ENCODE data around the gene PORCN. TPM values are rescaled to one million over a fixed set of nuclear protein-coding genes. Genes with fewer than 3 reads are reported as not detected.

PORCN gene
- total and polyA plus RNA-seq, 2 of the 4 experiments (the other 2 are of a cell fraction): 4.1 to 10.1 TPM

- POLR2A ChIA-PET (ENCODE audit: unreplicated experiment): no interaction called here
Observed at GRCh38 chrX:48465336-48465933, 43.4 kb upstream of the PORCN start.

More at GRCh38 chrX:48465336-48465933, 43.4 kb upstream of the PORCN start:
- no peak overlapping the region; the same call in 1 of the 2 replicates for H3K56ac ChIP-seq (ENCODE audit: extremely low read depth, insufficient read depth, low read length)
- H2BK15ac ChIP-seq (ENCODE audit: low read depth, low read length): 0 out of 3 replicates have a peak overlapping the region, but pooled peaks have one; percentile 16
- BruUV-seq (replicated peaks): no TSS peak
- H4K20me1 ChIP-seq (ENCODE audit: insufficient read depth, low read length): no peaks in the 10 kb centered on the region
- H2BK120ac ChIP-seq (ENCODE audit: low read depth, low read length): peak overlapping the region; percentile 11; the same call in 1 of the 2 replicates
- CTCF ChIA-PET: no interaction called here
- H2BK20ac ChIP-seq (ENCODE audit: low read depth, low read length): peak overlapping the region; percentile 5; the same call in 1 of the 2 replicates
- DNase-seq (peak; percentile 96), ATAC-seq (ENCODE audit: low read depth) (peak; percentile 77)
- no peaks in the 10 kb centered on the region for H3K36me3 ChIP-seq (ENCODE audit: control insufficient read depth, insufficient read depth, low read length)
- H2AK9ac ChIP-seq (replicated peaks; ENCODE audit: low read depth, low read length, poor library complexity): peak overlapping the region; percentile 74
- TF ChIP-seq MAZ (IDR thresholded peaks at IDR 0.05; ENCODE audit: borderline replicate concordance, low read depth, low read length) (peak; percentile 17; the same call in 1 of the 2 replicates), CEBPB (IDR thresholded peaks at IDR 0.05; ENCODE audit: low read depth, low read length) (no peak), POLR2A (IDR thresholded peaks at IDR 0.05; ENCODE audit: low read depth, low read length) (peak; percentile 57), USF2 (IDR thresholded peaks at IDR 0.05; ENCODE audit: low read depth, low read length) (no peak), ELK1 (IDR thresholded peaks at IDR 0.05; ENCODE audit: borderline replicate concordance, low read depth, low read length) (no peak), MXI1 (IDR thresholded peaks at IDR 0.05; ENCODE audit: borderline replicate concordance, low read depth, low read length) (no peak; the same call in 1 of the 2 replicates), RFX5 (IDR thresholded peaks at IDR 0.05; ENCODE audit: low read depth, low read length) (no peak), FOS (IDR thresholded peaks at IDR 0.05; ENCODE audit: low read depth, low read length) (peak; percentile 74), NFE2L2 (IDR thresholded peaks at IDR 0.05; ENCODE audit: low read depth, low read length) (peak; percentile 7; the same call in 1 of the 2 replicates), BHLHE40 (IDR thresholded peaks at IDR 0.05; ENCODE audit: low read depth, low read length) (0 out of 2 replicates have a peak, but pooled peaks have one; percentile 14), CTCF (conservative IDR thresholded peaks at IDR 0.05; ENCODE audit: low read depth, low read length) (no peak)
- peak overlapping the region; percentile 81 for H2AFZ ChIP-seq (replicated peaks; ENCODE audit: low read length, poor library complexity)
- dilution Hi-C loops (cut with HindIII; ENCODE audit: low sequenced_read_pairs, unreplicated experiment) (no loop called here), intact Hi-C loops (cut with micrococcal nuclease) (no loop called here), in situ Hi-C loops (cut with MboI; ENCODE audit: low sequenced_read_pairs) (no loop called here)
- H3K18ac ChIP-seq (ENCODE audit: low read depth, low read length): peak overlapping the region; percentile 3
- WGBS, 2 experiments (ENCODE audit: extremely low coverage in 2 of 2, insufficient read length in 1 of 2): 39% methylated on average over 7 of the region's 10 CpGs; no CpG with 5 or more reads in 1 of the 2 experiments
- no peak overlapping the region; the same call in 1 of the 2 replicates for H2AK5ac ChIP-seq (ENCODE audit: low read depth, low read length)
- no peak overlapping the region for H3K4me3 ChIP-seq (ENCODE audit: insufficient read depth, low read depth, low read length)
- H4K91ac ChIP-seq (ENCODE audit: insufficient read depth, low read depth, low read length): peak overlapping the region; percentile 57
- peak overlapping the region; percentile 53 for H3K27ac ChIP-seq (ENCODE audit: insufficient read depth, low read length)
- no peak overlapping the region for H4K5ac ChIP-seq (ENCODE audit: low read depth, low read length)
- H3K79me1 ChIP-seq (ENCODE audit: low read depth in 1 of 2, low read length in 2 of 2): no peaks in the 10 kb centered on the region
- H3K4me2 ChIP-seq (ENCODE audit: low read depth, low read length): peak overlapping the region; percentile 7
- peaks cover 12% of the 10 kb centered on the region; the same call in 1 of the 2 replicates for H3K4me1 ChIP-seq (ENCODE audit: control insufficient read depth, insufficient read depth, low read length)
- H3K9ac ChIP-seq (ENCODE audit: low read depth, low read length): peak overlapping the region; percentile 2
- H3K14ac ChIP-seq (replicated peaks; ENCODE audit: low read depth, low read length): no peak overlapping the region
- H4K8ac ChIP-seq (ENCODE audit: low read depth in 2 of 2, low read length in 2 of 2): peak overlapping the region in 1 of 2 experiments; percentile 48; a peak in 2 of 4 replicates
- peak overlapping the region; percentile 45 for H3K4ac ChIP-seq (ENCODE audit: low read depth, low read length)
- peak overlapping the region; percentile 70 for H2BK5ac ChIP-seq (ENCODE audit: low read depth, low read length, poor library complexity, severe bottlenecking)
- peaks cover 5% of the 10 kb centered on the region; the same call in 1 of the 2 replicates for H3K9me1 ChIP-seq (ENCODE audit: insufficient read depth, low read length)
- peaks cover 4% of the 10 kb centered on the region; the same call in 1 of the 2 replicates for H3K27me3 ChIP-seq (ENCODE audit: control insufficient read depth, insufficient read depth, low read length)
- H3K23ac ChIP-seq (ENCODE audit: low read depth, low read length): no peak overlapping the region
- H3K9me3 ChIP-seq (ENCODE audit: control insufficient read depth, insufficient read depth, low read length): no peaks in the 10 kb centered on the region; the same call in 1 of the 2 replicates
